KMS-11 (cell line): ENCODE measurements around the gene CADPS2.
A peak's percentile ranks its signal among the peaks of the same experiment; 100 is the strongest.

Experiments
- H2AFZ ChIP-seq: fragments of 200-600 bp; sonication (generic); 2 replicates; pipeline ENCODE4 v1.6.1; 2016; ENCODE audit warnings: antibody characterized with exemption, mixed run types, low read depth
- H3K27ac ChIP-seq: fragments of 200-600 bp; sonication (generic); 2 replicates; pipeline ENCODE4 v1.6.1; 2016; ENCODE audit warnings: mild to moderate bottlenecking, mixed run types
- H3K27me3 ChIP-seq: fragments of 200-600 bp; sonication (generic); 2 replicates; pipeline ENCODE4 v1.6.1; 2017; ENCODE audit warnings: mild to moderate bottlenecking, low read depth, mixed run types, moderate library complexity; ENCODE audit not compliant: insufficient read depth
- H3K36me3 ChIP-seq: fragments of 200-600 bp; sonication (generic); 2 replicates; pipeline ENCODE4 v1.6.1; 2017; ENCODE audit warnings: mild to moderate bottlenecking, mixed run types; ENCODE audit not compliant: insufficient read depth
- H3K4me1 ChIP-seq: fragments of 200-600 bp; sonication (generic); 2 replicates; pipeline ENCODE4 v1.6.1; 2016; ENCODE audit warnings: mild to moderate bottlenecking, low read depth, mixed run types; ENCODE audit not compliant: poor library complexity, severe bottlenecking
- H3K4me2 ChIP-seq: fragments of 200-600 bp; sonication (generic); 2 replicates; pipeline ENCODE4 v1.7.0; 2016; ENCODE audit warnings: mild to moderate bottlenecking, mixed run types
- H3K4me3 ChIP-seq: fragments of 200-600 bp; sonication (generic); IDR thresholded peaks from 2 replicates; pipeline ENCODE4 v1.6.1; 2017; ENCODE audit warnings: low read depth, low read length, mixed read lengths; ENCODE audit not compliant: insufficient read depth
- H3K79me2 ChIP-seq: fragments of 200-600 bp; sonication (generic); 2 replicates; pipeline ENCODE4 v1.6.1; 2016; ENCODE audit warnings: low read depth, mixed run types; ENCODE audit not compliant: insufficient read depth
- H3K9ac ChIP-seq: fragments of 200-600 bp; sonication (generic); 2 replicates; pipeline ENCODE4 v1.6.1; 2016; ENCODE audit warnings: mild to moderate bottlenecking, mixed run types
- H4K20me1 ChIP-seq: fragments of 200-600 bp; sonication (generic); 2 replicates; pipeline ENCODE4 v1.6.1; 2016; ENCODE audit warnings: mild to moderate bottlenecking, mixed run types; ENCODE audit not compliant: insufficient read depth
- CTCF ChIP-seq: fragments of 200-600 bp; sonication (generic); conservative IDR thresholded peaks from 2 replicates; pipeline ENCODE4 v1.6.1; 2017; ENCODE audit warnings: low read depth, mild to moderate bottlenecking, antibody characterized with exemption, low read length, moderate library complexity, mixed read lengths

Gene CADPS2

GRCh38 chr7:122344303-122344620, 542.0 kb downstream of the CADPS2 start:
- H3K27me3 ChIP-seq: no peaks in the 10 kb centered on the region
- H3K9ac ChIP-seq: peak overlapping the region; percentile 33; the same call in 1 of the 2 replicates
- H2AFZ ChIP-seq: peak overlapping the region; percentile 11
- H3K36me3 ChIP-seq: no peaks in the 10 kb centered on the region
- H3K27ac ChIP-seq: peak overlapping the region; percentile 81
- H4K20me1 ChIP-seq: no peaks in the 10 kb centered on the region
- H3K79me2 ChIP-seq: no peaks in the 10 kb centered on the region
- H3K4me2 ChIP-seq: peak overlapping the region; percentile 78
- TF ChIP-seq CTCF: no peak
- peaks cover 96% of the 10 kb centered on the region for H3K4me1 ChIP-seq
- H3K4me3 ChIP-seq: no peak overlapping the region

DNA sequence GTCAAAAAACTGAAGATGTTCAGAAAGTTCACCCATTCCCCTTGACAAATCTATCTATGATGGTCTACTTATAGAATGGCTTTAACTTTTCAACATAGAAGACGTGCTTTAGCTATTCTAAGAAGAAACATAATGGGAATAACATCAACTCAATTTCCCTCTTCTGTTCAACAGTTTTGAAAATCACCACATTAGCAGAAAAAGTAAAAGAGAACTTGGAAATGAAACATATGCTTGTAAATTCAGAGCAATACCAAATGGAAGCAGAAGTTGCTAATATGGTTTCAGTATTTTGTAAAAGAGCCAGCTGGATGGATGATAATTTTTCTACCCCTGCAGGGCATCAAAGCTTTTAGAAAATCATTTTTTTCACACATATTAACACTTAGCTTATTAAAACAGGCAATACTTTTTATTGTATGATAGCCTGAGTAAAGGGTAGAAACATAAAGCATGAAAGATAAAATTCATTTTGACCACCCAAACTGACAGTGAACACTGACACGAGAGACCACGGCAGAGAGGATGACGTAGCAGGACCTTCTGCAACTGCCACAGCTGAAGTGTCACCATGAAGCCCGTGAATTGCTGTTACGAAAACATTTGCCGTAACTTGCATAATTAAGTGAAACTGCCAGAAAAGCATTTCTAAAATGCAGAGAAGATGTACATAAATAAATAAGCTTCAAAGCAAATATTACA, 542.5 kb downstream of the CADPS2 start:
- peak overlapping the region; percentile 33; the same call in 1 of the 2 replicates for H3K9ac ChIP-seq
- no peaks in the 10 kb centered on the region for H3K27me3 ChIP-seq
- H3K4me3 ChIP-seq: no peak overlapping the region
- TF ChIP-seq CTCF: no peak
- peak overlapping the region; percentile 81 for H3K27ac ChIP-seq
- peak overlapping the region; percentile 11 for H2AFZ ChIP-seq
- H3K4me1 ChIP-seq: peaks cover 100% of the 10 kb centered on the region
- H3K79me2 ChIP-seq: no peaks in the 10 kb centered on the region
- no peaks in the 10 kb centered on the region for H4K20me1 ChIP-seq
- H3K4me2 ChIP-seq: peak overlapping the region; percentile 78
- H3K36me3 ChIP-seq: no peaks in the 10 kb centered on the region

DNA sequence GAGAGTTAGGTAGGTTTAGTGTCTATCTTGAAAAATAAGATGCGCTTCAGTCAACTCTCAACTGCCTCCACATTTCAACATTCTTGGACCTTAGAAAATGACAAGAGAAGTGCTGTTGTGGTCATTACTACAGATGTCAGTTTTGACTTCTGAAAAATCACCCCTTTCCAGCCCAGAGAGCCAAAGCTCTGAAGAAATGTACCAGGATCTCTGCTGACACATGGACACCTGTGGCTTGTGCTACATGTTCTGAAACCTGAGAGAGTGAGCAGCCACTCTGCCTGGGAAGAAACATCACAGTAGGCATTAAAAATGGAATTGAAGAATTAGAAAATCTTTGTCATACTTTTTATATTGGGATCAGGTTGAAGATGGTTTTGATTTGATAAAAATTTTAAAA, 545.8 kb downstream of the CADPS2 start:
- no peaks in the 10 kb centered on the region for H3K27me3 ChIP-seq
- no peaks in the 10 kb centered on the region for H3K36me3 ChIP-seq
- no peaks in the 10 kb centered on the region for H3K79me2 ChIP-seq
- H3K4me3 ChIP-seq: no peak overlapping the region
- H3K9ac ChIP-seq: peak overlapping the region; percentile 14
- no peak overlapping the region for H2AFZ ChIP-seq
- H4K20me1 ChIP-seq: no peaks in the 10 kb centered on the region
- no peak for TF ChIP-seq CTCF
- peak overlapping the region; percentile 78 for H3K4me2 ChIP-seq
- H3K27ac ChIP-seq: peak overlapping the region; percentile 81
- H3K4me1 ChIP-seq: peaks cover 100% of the 10 kb centered on the region

DNA sequence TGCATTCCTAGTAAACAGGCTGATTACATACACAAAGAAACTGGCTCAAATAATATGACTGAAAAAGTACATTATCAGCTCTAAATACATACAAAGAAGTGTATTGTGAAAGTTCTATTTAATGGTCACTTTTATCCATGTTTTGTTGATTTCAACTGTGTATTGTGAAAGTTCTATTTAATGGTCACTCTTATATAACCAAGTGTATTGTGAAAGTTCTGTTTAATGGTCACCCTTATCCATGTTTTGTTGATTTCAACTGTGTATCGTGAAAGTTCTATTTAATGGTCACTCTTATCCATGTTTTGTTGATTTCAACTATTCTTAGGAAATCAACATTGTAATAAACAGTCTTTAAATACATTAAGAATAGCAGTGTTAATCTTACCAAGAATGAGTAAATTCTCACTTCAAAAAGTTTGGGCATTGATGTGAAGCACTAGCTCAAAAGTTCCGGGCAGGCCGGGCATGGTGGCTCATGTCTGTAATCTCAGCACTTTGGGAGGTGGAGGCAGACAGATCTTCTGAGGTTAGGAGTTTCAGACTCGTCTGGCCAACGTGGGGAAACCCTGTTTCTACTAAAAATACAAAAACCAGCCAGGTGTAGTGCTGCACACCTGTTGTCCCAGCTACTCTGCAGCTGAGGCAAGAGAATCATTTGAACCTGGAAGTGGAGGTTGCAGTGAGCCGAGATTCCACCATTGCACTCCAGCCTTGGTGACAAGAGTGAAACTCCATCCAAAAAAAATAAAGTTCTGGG, 546.9 kb downstream of the CADPS2 start:
- peaks cover 100% of the 10 kb centered on the region for H3K4me1 ChIP-seq
- H3K27me3 ChIP-seq: no peaks in the 10 kb centered on the region
- TF ChIP-seq CTCF: no peak
- peak overlapping the region; percentile 81 for H3K27ac ChIP-seq
- H2AFZ ChIP-seq: peak overlapping the region; percentile 0; the same call in 1 of the 2 replicates
- H3K79me2 ChIP-seq: no peaks in the 10 kb centered on the region
- H3K9ac ChIP-seq: peak overlapping the region; percentile 14; the same call in 1 of the 2 replicates
- no peak overlapping the region for H3K4me3 ChIP-seq
- no peaks in the 10 kb centered on the region for H3K36me3 ChIP-seq
- H4K20me1 ChIP-seq: no peaks in the 10 kb centered on the region
- H3K4me2 ChIP-seq: peak overlapping the region; percentile 78
